Forelimb muscle (tissue), 1 donor: Measurements from ENCODE around the gene COL17A1. TPM values are rescaled to one million over a fixed set of nuclear protein-coding genes. Genes with fewer than 3 reads are reported as not detected.

ENCODE experiments used
- DNase-seq: peaks from one replicate; pipeline ENCODE4 v3.0.0-alpha.2; 2013; ENCODE audit warnings: low read depth
- polyA plus RNA-seq: library from polyadenylated mRNA; unstranded; fragments of 120-200 nt; gene quantifications from one replicate; pipeline ENCODE4 v1.2.1, GENCODE V29; 2013; ENCODE audit not compliant: insufficient read length

Gene COL17A1
- polyA plus RNA-seq, 1 donor, result 0.23 TPM

GRCh38 chr10:104053201-104053600 lies 32.5 kb downstream of the COL17A1 start:
- no peak for DNase-seq

- no peak for DNase-seq
These were observed 33.2 kb downstream of the COL17A1 start for GRCh38 chr10:104052431-104052830.

- DNase-seq, result no peak
These were observed 36.0 kb downstream of the COL17A1 start for GRCh38 chr10:104049504-104050250.

GRCh38 chr10:104046651-104047050 lies 39.0 kb downstream of the COL17A1 start:
- no peak for DNase-seq

GRCh38 chr10:104045151-104046089 lies 40.3 kb downstream of the COL17A1 start:
- no peak for DNase-seq

- DNase-seq, result no peak
These were observed 41.8 kb downstream of the COL17A1 start for GRCh38 chr10:104043854-104044253.

GRCh38 chr10:104043185-104043830 lies 42.4 kb downstream of the COL17A1 start:
- no peak for DNase-seq

GRCh38 chr10:104041891-104042535 lies 43.7 kb downstream of the COL17A1 start:
- DNase-seq, result no peak

GRCh38 chr10:104040862-104041789 lies 44.6 kb downstream of the COL17A1 start:
- no peak for DNase-seq

- DNase-seq, result no peak
These were observed 45.3 kb downstream of the COL17A1 start for GRCh38 chr10:104040382-104040781.

- DNase-seq, result no peak
These were observed 46.5 kb downstream of the COL17A1 start for GRCh38 chr10:104038958-104039752.

- DNase-seq, result no peak
These were observed 47.1 kb downstream of the COL17A1 start for GRCh38 chr10:104038537-104038936.

- no peak for DNase-seq
These were observed 48.3 kb downstream of the COL17A1 start for GRCh38 chr10:104037261-104037951.

GRCh38 chr10:104036518-104037260 lies 49.0 kb downstream of the COL17A1 start:
- no peak for DNase-seq

- DNase-seq, result no peak
These were observed 49.7 kb downstream of the COL17A1 start for GRCh38 chr10:104036069-104036384.

GRCh38 chr10:104035194-104036068 lies 50.2 kb downstream of the COL17A1 start:
- DNase-seq, result no peak

- no peak for DNase-seq
These were observed 51.1 kb downstream of the COL17A1 start for GRCh38 chr10:104034401-104035193.
